ENCODE measurements around the gene ZG16. TPM values are rescaled to one million over a fixed set of nuclear protein-coding genes. Genes with fewer than 3 reads are reported as not detected.
A peak's percentile ranks its signal among the peaks of the same experiment; 100 is the strongest.

Gene ZG16
- total and polyA plus RNA-seq, 9 of the 15 experiments (the other 6 are each of a cell fraction or from before 2014, with no cell fraction given), result 0.04 TPM; not detected in 8

- no peak for TF ChIP-seq NFYB (IDR thresholded peaks at IDR 0.05; ENCODE audit: extremely low read depth, insufficient read length)
- no peak for TF ChIP-seq FIP1L1 (IDR thresholded peaks at IDR 0.05; ENCODE audit: low read depth, low read length, poor library complexity, severe bottlenecking)
- no peak for TF ChIP-seq HMG20B (CRISPR knock-in tag; IDR thresholded peaks at IDR 0.05)
- no peak for TF ChIP-seq RCOR1 (IDR thresholded peaks at IDR 0.05; ENCODE audit: borderline replicate concordance in 1 of 2, low read depth in 2 of 2, low read length in 2 of 2)
- TF ChIP-seq ZKSCAN1 (IDR thresholded peaks at IDR 0.05; ENCODE audit: low read depth, low read length), result no peak
- no peak for TF ChIP-seq RERE (CRISPR knock-in tag; IDR thresholded peaks at IDR 0.05; ENCODE audit: borderline replicate concordance)
- TF ChIP-seq ETS2 (tag; IDR thresholded peaks at IDR 0.05; ENCODE audit: borderline replicate concordance, poor library complexity, severe bottlenecking), result no peak
- TF ChIP-seq ZNF23 (CRISPR knock-in tag; IDR thresholded peaks at IDR 0.05), result no peak
- TF ChIP-seq RBBP5 (IDR thresholded peaks at IDR 0.05; ENCODE audit: borderline replicate concordance, insufficient read depth, low read length, poor library complexity, severe bottlenecking), result peak; percentile 33
- no peak for TF ChIP-seq DEAF1 (CRISPR knock-in tag; IDR thresholded peaks at IDR 0.05)
- no peak for TF ChIP-seq FOXO4 (CRISPR knock-in tag; IDR thresholded peaks at IDR 0.05)
- no peak for TF ChIP-seq ZNF512 (tag; IDR thresholded peaks at IDR 0.05)
- TF ChIP-seq NFIC (IDR thresholded peaks at IDR 0.05), result no peak; the same call in 1 of the 2 replicates
- TF ChIP-seq ZNF584 (CRISPR knock-in tag; IDR thresholded peaks at IDR 0.05; ENCODE audit: low read depth), result no peak
- TF ChIP-seq SMARCE1 (IDR thresholded peaks at IDR 0.05), result no peak
These were observed 28.8 kb downstream of the ZG16 start (continued) for GRCh38 chr16:29806641-29807425.
